H9 (cell line): Measurements from ENCODE around the gene PLIN4. TPM values are rescaled to one million over a fixed set of nuclear protein-coding genes. Genes with fewer than 3 reads are reported as not detected.

Experiments used
- DNase-seq: peaks from one replicate; pipeline ENCODE4 v3.0.0-alpha.2; 2017
- H2AFZ ChIP-seq: one replicate; pipeline ENCODE4 v1.6.1; 2013; ENCODE audit warnings: mild to moderate bottlenecking, low read length, control low read depth, moderate library complexity
- H2AK5ac ChIP-seq: 2 replicates; pipeline ENCODE4 v1.6.1; 2013; ENCODE audit warnings: low read length, control low read depth, mixed read lengths; ENCODE audit not compliant: insufficient read length
- H2BK120ac ChIP-seq: one replicate; pipeline ENCODE4 v1.6.1; 2013; ENCODE audit warnings: low read depth, mild to moderate bottlenecking, low read length, control low read depth, inconsistent platforms; ENCODE audit not compliant: poor library complexity, severe bottlenecking
- H2BK12ac ChIP-seq: 2 replicates; pipeline ENCODE4 v1.6.1; 2013; ENCODE audit warnings: low read length, control low read depth, mixed read lengths, low read depth; ENCODE audit not compliant: insufficient read length
- H2BK15ac ChIP-seq: 2 replicates; pipeline ENCODE4 v1.6.1; 2013; ENCODE audit warnings: low read depth, low read length, control low read depth
- H2BK20ac ChIP-seq: one replicate; pipeline ENCODE4 v1.6.1; 2013; ENCODE audit warnings: low read depth, mild to moderate bottlenecking, low read length, control low read depth, inconsistent platforms; ENCODE audit not compliant: poor library complexity, severe bottlenecking
- H2BK5ac ChIP-seq: 2 replicates; pipeline ENCODE4 v1.6.1; 2013; ENCODE audit warnings: low read length, control low read depth, mixed read lengths; ENCODE audit not compliant: insufficient read length
- H3K14ac ChIP-seq: 2 replicates; pipeline ENCODE4 v1.6.1; 2013; ENCODE audit warnings: low read length, control low read depth; ENCODE audit not compliant: insufficient read depth
- H3K18ac ChIP-seq: 2 replicates; pipeline ENCODE4 v1.6.1; 2013; ENCODE audit warnings: low read depth, mild to moderate bottlenecking, mixed read lengths, low read length, control low read depth; ENCODE audit not compliant: insufficient read length
- H3K23ac ChIP-seq: 2 replicates; pipeline ENCODE4 v1.6.1; 2013; ENCODE audit warnings: low read length, control low read depth, mixed read lengths, low read depth; ENCODE audit not compliant: insufficient read length
- H3K23me2 ChIP-seq: 2 replicates; pipeline ENCODE4 v1.6.1; 2013; ENCODE audit warnings: low read depth, mild to moderate bottlenecking, mixed read lengths, low read length, control low read depth; ENCODE audit not compliant: insufficient read length, poor library complexity, severe bottlenecking
- H3K27ac ChIP-seq: 2 replicates; pipeline ENCODE4 v1.5.1; 2013; ENCODE audit warnings: low read length, control low read depth, mixed read lengths, low read depth; ENCODE audit not compliant: insufficient read length
- H3K27me3 ChIP-seq: 2 replicates; pipeline ENCODE4 v1.6.1; 2013; ENCODE audit warnings: low read length, control low read depth, inconsistent platforms; ENCODE audit not compliant: insufficient read depth
- H3K4ac ChIP-seq: 2 replicates; pipeline ENCODE4 v1.6.1; 2013; ENCODE audit warnings: low read depth, mild to moderate bottlenecking, control low read depth, inconsistent platforms, low read length, moderate library complexity
- H3K4me1 ChIP-seq: 2 replicates; pipeline ENCODE4 v1.6.1; 2013; ENCODE audit warnings: low read length, control low read depth, inconsistent platforms; ENCODE audit not compliant: insufficient read depth
- H3K4me2 ChIP-seq: 2 replicates; pipeline ENCODE4 v1.6.1; 2013; ENCODE audit warnings: low read length, control low read depth, mixed read lengths; ENCODE audit not compliant: insufficient read length, insufficient read depth
- H3K56ac ChIP-seq: 2 replicates; pipeline ENCODE4 v1.6.1; 2013; ENCODE audit warnings: low read depth, mild to moderate bottlenecking, mixed read lengths, low read length, control low read depth; ENCODE audit not compliant: insufficient read length
- H3K79me1 ChIP-seq: 2 replicates; pipeline ENCODE4 v1.6.1; 2013; ENCODE audit warnings: low read depth, mild to moderate bottlenecking, moderate library complexity, low read length, control low read depth, inconsistent platforms; ENCODE audit not compliant: insufficient read depth, poor library complexity, severe bottlenecking
- H3K79me2 ChIP-seq: 2 replicates; pipeline ENCODE4 v1.6.1; 2013; ENCODE audit warnings: low read length, control low read depth, inconsistent platforms; ENCODE audit not compliant: insufficient read depth
- H3K9ac ChIP-seq: 2 replicates; pipeline ENCODE4 v1.6.1; 2013; ENCODE audit warnings: low read length, control low read depth, mixed read lengths; ENCODE audit not compliant: insufficient read length; ENCODE audit errors: extremely low read depth
- H3K9me3 ChIP-seq: one replicate; pipeline ENCODE4 v1.6.1; 2013; ENCODE audit warnings: low read depth, low read length, inconsistent platforms; ENCODE audit not compliant: control insufficient read depth
- H3T11ph ChIP-seq: one replicate; pipeline ENCODE4 v1.6.1; 2013; ENCODE audit warnings: mild to moderate bottlenecking, low read length, control low read depth, inconsistent platforms
- H4K20me1 ChIP-seq: one replicate; pipeline ENCODE4 v1.6.1; 2013; ENCODE audit not compliant: control insufficient read depth, insufficient read length, insufficient read depth
- H4K5ac ChIP-seq: 2 replicates; pipeline ENCODE4 v1.6.1; 2013; ENCODE audit warnings: low read depth, mild to moderate bottlenecking, mixed read lengths, low read length, control low read depth; ENCODE audit not compliant: insufficient read length
- H4K8ac ChIP-seq: replicated peaks from 2 replicates; pipeline ENCODE4 v1.6.1; 2013; ENCODE audit warnings: low read length, control low read depth, mixed read lengths, low read depth; ENCODE audit not compliant: insufficient read length
- H4K91ac ChIP-seq: 2 replicates; pipeline ENCODE4 v1.6.1; 2013; ENCODE audit warnings: low read depth, mild to moderate bottlenecking, moderate library complexity, mixed read lengths, low read length, control low read depth; ENCODE audit not compliant: insufficient read length
- H3K27ac Mint-ChIP-seq, 3 experiments: 2 replicates in 2 of 3; 3 replicates in 1 of 3; pipeline ENCODE4 v1.8.0; 2020 to 2021; ENCODE audit warnings: mixed read lengths in 3 of 3, mild to moderate bottlenecking in 1 of 3, moderate library complexity in 1 of 3
- H3K27me3 Mint-ChIP-seq: 2 replicates; pipeline ENCODE4 v1.8.0; 2021; ENCODE audit warnings: low read depth, mild to moderate bottlenecking, moderate library complexity, mixed read lengths
- H3K36me3 Mint-ChIP-seq, 3 experiments: 2 replicates in 2 of 3; 3 replicates in 1 of 3; pipeline ENCODE4 v1.8.0; 2020 to 2021; ENCODE audit warnings: low read depth in 3 of 3, mixed read lengths in 3 of 3; ENCODE audit not compliant: insufficient read depth in 1 of 3
- H3K4me1 Mint-ChIP-seq, 2 experiments: 2 replicates each; pipeline ENCODE4 v1.8.0; 2020; ENCODE audit warnings: mixed read lengths in 2 of 2
- H3K4me3 Mint-ChIP-seq, 2 experiments: 2 replicates in 1 of 2; 3 replicates in 1 of 2; pipeline ENCODE4 v1.8.0; 2020 to 2021; ENCODE audit warnings: mild to moderate bottlenecking in 2 of 2, mixed read lengths in 2 of 2, moderate library complexity in 1 of 2
- H3K9me3 Mint-ChIP-seq, 2 experiments: 2 replicates in 1 of 2; 3 replicates in 1 of 2; pipeline ENCODE4 v1.8.0; 2020; ENCODE audit warnings: mild to moderate bottlenecking in 2 of 2, mixed read lengths in 2 of 2, moderate library complexity in 1 of 2
- WGBS: extraction: QIAGEN DNeasy Blood & Tissue Kit; methylation state at CpG from one replicate; pipeline ENCODE4 v1.1.7; 2013; ENCODE audit warnings: missing lambda C conversion rate, low lambda C conversion rate, mixed read lengths; ENCODE audit not compliant: insufficient read length; ENCODE audit errors: extremely low coverage; 5-methylcytosine and 5-hydroxymethylcytosine counted together
- total RNA-seq: library from RNA; stranded (reverse); gene quantifications from 2 replicates; pipeline ENCODE4 v1.2.1, GENCODE V29; 2021
- TF ChIP-seq, protein P1 (sequence below): fragments of 200-600 bp; sonication (generic); conservative IDR thresholded peaks from 3 replicates; pipeline ENCODE4 v1.8.0; 2021; ENCODE audit warnings: antibody characterized with exemption, mild to moderate bottlenecking

PLIN4 gene
- total RNA-seq, 1 experiment from 2014 or later = 1.1 TPM

DNA sequence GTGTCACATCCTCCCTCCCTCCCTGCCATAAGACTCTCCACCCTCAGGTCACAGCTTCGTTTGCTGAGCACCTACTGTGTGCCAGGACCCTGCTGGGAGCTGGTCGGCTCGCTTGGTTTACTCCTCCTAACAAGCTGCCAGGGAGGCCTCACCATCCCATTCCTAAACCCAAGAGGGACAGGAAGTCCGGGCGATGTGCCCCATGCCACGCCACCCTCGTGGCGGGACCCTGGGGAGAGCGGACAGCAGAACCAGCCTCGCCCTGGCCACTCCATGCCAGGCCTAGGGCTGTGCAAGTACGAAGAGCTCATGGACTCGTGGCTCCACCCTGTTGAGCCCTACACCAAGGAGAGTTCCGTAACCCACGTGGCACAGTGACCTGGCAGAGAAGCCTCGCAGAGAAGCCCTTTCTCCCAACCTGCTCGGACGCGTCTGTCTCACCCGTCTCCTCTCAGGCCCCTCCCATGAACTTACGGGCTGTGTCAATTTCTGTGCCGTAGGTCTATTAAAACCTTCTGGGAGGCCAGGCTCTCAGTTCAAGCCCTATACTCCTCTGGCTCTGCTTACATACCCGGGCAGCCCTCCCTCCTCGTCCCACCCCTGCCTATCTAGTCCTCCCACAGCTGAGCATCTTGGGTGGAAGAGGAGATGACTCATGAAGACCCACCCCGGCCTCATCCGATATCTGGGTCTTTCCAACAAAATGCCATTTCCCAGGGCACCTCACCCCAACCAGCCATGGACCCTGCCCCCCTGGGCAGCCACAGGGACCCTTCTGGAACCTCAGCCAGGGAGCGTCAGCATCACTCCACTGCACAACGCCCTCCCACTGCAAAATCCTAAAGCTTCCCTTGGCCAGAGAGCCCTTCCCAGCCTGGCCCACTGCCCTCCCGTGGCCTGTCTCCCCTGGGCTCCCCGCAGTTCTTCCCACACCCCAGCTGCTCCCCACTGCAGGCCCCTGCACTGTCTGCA, 63.3 kb downstream of the PLIN4 start:
- peaks cover 6% of the 10 kb centered on the region; the same call in 1 of the 2 replicates for H3K27me3 Mint-ChIP-seq
- peaks cover 4 to 24% (median 5%) of the 10 kb centered on the region in 3 experiments; a peak in 4 of 7 replicates for H3K36me3 Mint-ChIP-seq
- TF ChIP-seq, protein P1, sequence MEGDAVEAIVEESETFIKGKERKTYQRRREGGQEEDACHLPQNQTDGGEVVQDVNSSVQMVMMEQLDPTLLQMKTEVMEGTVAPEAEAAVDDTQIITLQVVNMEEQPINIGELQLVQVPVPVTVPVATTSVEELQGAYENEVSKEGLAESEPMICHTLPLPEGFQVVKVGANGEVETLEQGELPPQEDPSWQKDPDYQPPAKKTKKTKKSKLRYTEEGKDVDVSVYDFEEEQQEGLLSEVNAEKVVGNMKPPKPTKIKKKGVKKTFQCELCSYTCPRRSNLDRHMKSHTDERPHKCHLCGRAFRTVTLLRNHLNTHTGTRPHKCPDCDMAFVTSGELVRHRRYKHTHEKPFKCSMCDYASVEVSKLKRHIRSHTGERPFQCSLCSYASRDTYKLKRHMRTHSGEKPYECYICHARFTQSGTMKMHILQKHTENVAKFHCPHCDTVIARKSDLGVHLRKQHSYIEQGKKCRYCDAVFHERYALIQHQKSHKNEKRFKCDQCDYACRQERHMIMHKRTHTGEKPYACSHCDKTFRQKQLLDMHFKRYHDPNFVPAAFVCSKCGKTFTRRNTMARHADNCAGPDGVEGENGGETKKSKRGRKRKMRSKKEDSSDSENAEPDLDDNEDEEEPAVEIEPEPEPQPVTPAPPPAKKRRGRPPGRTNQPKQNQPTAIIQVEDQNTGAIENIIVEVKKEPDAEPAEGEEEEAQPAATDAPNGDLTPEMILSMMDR = no peak
- Histone ChIP-seq H3K18ac (no peak overlapping the region), H2BK120ac (no peak overlapping the region), H3K79me2 (no peaks in the 10 kb centered on the region; the same call in 1 of the 2 replicates), H3K4ac (no peak overlapping the region), H3K4me1 (no peaks in the 10 kb centered on the region), H2BK12ac (no peak overlapping the region), H2BK5ac (no peak overlapping the region), H3K27ac (no peak overlapping the region), H3K23ac (no peak overlapping the region), H3K9ac (no peak overlapping the region), H4K8ac (no peak overlapping the region), H3K14ac (no peak overlapping the region), H4K20me1 (peaks cover 4% of the 10 kb centered on the region), H3K79me1 (no peaks in the 10 kb centered on the region), H2BK15ac (no peak overlapping the region), H4K5ac (no peak overlapping the region), H3T11ph (no peak overlapping the region), H2BK20ac (no peak overlapping the region), H3K4me2 (no peak overlapping the region), H2AK5ac (no peak overlapping the region), H3K9me3 (no peaks in the 10 kb centered on the region), H3K23me2 (peaks cover 9% of the 10 kb centered on the region), H3K56ac (no peak overlapping the region), H3K27me3 (no peaks in the 10 kb centered on the region), H2AFZ (no peak overlapping the region), H4K91ac (no peak overlapping the region)
- peaks cover 10 to 14% of the 10 kb centered on the region in 2 experiments for H3K4me1 Mint-ChIP-seq
- H3K9me3 Mint-ChIP-seq = peaks cover 0 to 3% of the 10 kb centered on the region in 2 experiments; a peak in 1 of 5 replicates
- H3K27ac Mint-ChIP-seq = no peak overlapping the region
- H3K4me3 Mint-ChIP-seq = peak overlapping the region; percentile 10 to 35; a peak in 1 of 5 replicates
- DNase-seq = no peak
- WGBS = no CpG with 5 or more reads among the region's 29 CpGs
